Neural cell (in vitro differentiated cells): ENCODE results near the gene PDE10A. TPM values are rescaled to one million over a fixed set of nuclear protein-coding genes. Genes with fewer than 3 reads are reported as not detected.

Experiments used
- H2AFZ ChIP-seq: fragments of 200-600, 300-800 bp; sonication (generic), shearing (Covaris generic); 2 replicates; pipeline ENCODE4 v1.6.0; 2014; ENCODE audit warnings: low read depth, mild to moderate bottlenecking, antibody characterized with exemption, low read length, moderate library complexity
- H3F3A ChIP-seq: fragments of 200-600 bp; shearing (Covaris generic); 2 replicates; pipeline ENCODE4 v1.6.1; 2016; ENCODE audit warnings: mild to moderate bottlenecking, moderate library complexity, mixed read lengths, antibody characterized with exemption, low read length; ENCODE audit not compliant: insufficient read depth, poor library complexity, severe bottlenecking
- H3K27ac ChIP-seq: fragments of 200-600, 300-800 bp; sonication (generic), shearing (Covaris generic); 2 replicates; pipeline ENCODE4 v1.5.1; 2014; ENCODE audit warnings: mild to moderate bottlenecking, low read length, moderate library complexity
- H3K27me3 ChIP-seq: fragments of 300-800, 200-600 bp; sonication (generic), shearing (Covaris generic); 2 replicates; pipeline ENCODE4 v1.6.0; 2014; ENCODE audit warnings: mild to moderate bottlenecking, low read depth, low read length, moderate library complexity; ENCODE audit not compliant: insufficient read depth
- H3K36me3 ChIP-seq: fragments of 300-800, 200-600 bp; sonication (generic), shearing (Covaris generic); 2 replicates; pipeline ENCODE4 v1.5.1; 2014; ENCODE audit warnings: mild to moderate bottlenecking, antibody characterized with exemption, low read length, moderate library complexity; ENCODE audit not compliant: insufficient read depth
- H3K4me2 ChIP-seq: fragments of 300-800, 200-600 bp; sonication (generic), shearing (Covaris generic); 2 replicates; pipeline ENCODE4 v1.6.0; 2014; ENCODE audit warnings: mild to moderate bottlenecking, low read length
- H3K4me3 ChIP-seq: fragments of 300-800, 200-600 bp; sonication (generic), shearing (Covaris generic); 2 replicates; pipeline ENCODE4 v1.5.1; 2014; ENCODE audit warnings: mild to moderate bottlenecking, low read length, moderate library complexity
- H3K79me2 ChIP-seq: fragments of 200-600 bp; shearing (Covaris generic); replicated peaks from 2 replicates; pipeline ENCODE4 v1.6.0; 2014; ENCODE audit warnings: mild to moderate bottlenecking, low read length, moderate library complexity; ENCODE audit not compliant: insufficient read depth
- H3K9ac ChIP-seq: fragments of 300-800, 200-600 bp; sonication (generic), shearing (Covaris generic); 2 replicates; pipeline ENCODE4 v1.6.1; 2016; ENCODE audit warnings: mild to moderate bottlenecking, low read length, mixed read lengths
- H3K9me2 ChIP-seq: fragments of 200-600 bp; shearing (Covaris generic); 2 replicates; pipeline ENCODE4 v1.6.1; 2016; ENCODE audit warnings: mild to moderate bottlenecking, low read length, mixed read lengths; ENCODE audit not compliant: insufficient read depth
- H3K9me3 ChIP-seq: fragments of 200-600, 300-800 bp; sonication (generic), shearing (Covaris generic); 2 replicates; pipeline ENCODE4 v1.6.1; 2016; ENCODE audit warnings: mild to moderate bottlenecking, mixed run types, low read length, moderate library complexity, mixed read lengths
- H4K20me1 ChIP-seq: fragments of 200-600 bp; shearing (Covaris generic); 2 replicates; pipeline ENCODE4 v1.6.1; 2016; ENCODE audit warnings: mild to moderate bottlenecking, mixed run types; ENCODE audit not compliant: insufficient read depth
- CTCF ChIP-seq: fragments of 450-650 bp; IDR thresholded peaks from 2 replicates; pipeline ENCODE4 v1.5.1; 2014; ENCODE audit warnings: antibody characterized with exemption, mild to moderate bottlenecking, moderate library complexity; ENCODE audit not compliant: poor library complexity, severe bottlenecking
- EP300 ChIP-seq: fragments of 450-650 bp; conservative IDR thresholded peaks from 2 replicates; pipeline ENCODE4 v1.6.1; 2014; ENCODE audit warnings: antibody characterized with exemption, mild to moderate bottlenecking, moderate library complexity; ENCODE audit not compliant: poor library complexity, severe bottlenecking
- EZH2 ChIP-seq: fragments of 200-600, 300-800 bp; shearing (Covaris generic), sonication (generic); IDR thresholded peaks from 2 replicates; pipeline ENCODE4 v1.6.1; 2014; ENCODE audit warnings: antibody characterized with exemption, low read length, borderline replicate concordance, mild to moderate bottlenecking; ENCODE audit not compliant: insufficient read depth, poor library complexity, severe bottlenecking
- MXI1 ChIP-seq: fragments of 450-650 bp; conservative IDR thresholded peaks from 2 replicates; pipeline ENCODE4 v1.6.1; 2014; ENCODE audit warnings: antibody characterized with exemption, mild to moderate bottlenecking; ENCODE audit not compliant: poor library complexity, severe bottlenecking
- POLR2AphosphoS5 ChIP-seq: IDR thresholded peaks from 2 replicates; pipeline ENCODE4 v1.6.1; 2012
- RAD21 ChIP-seq: fragments of 450-650 bp; conservative IDR thresholded peaks from 2 replicates; pipeline ENCODE4 v1.6.1; 2014; ENCODE audit warnings: antibody characterized with exemption, mild to moderate bottlenecking, moderate library complexity
- REST ChIP-seq: IDR thresholded peaks from 2 replicates; pipeline ENCODE4 v1.6.1; 2012; ENCODE audit warnings: borderline replicate concordance
- SMC3 ChIP-seq: fragments of 450-650 bp; conservative IDR thresholded peaks from 2 replicates; pipeline ENCODE4 v1.6.1; 2014; ENCODE audit warnings: antibody characterized with exemption, mild to moderate bottlenecking, moderate library complexity; ENCODE audit not compliant: poor library complexity
- TAF1 ChIP-seq: IDR thresholded peaks from 2 replicates; pipeline ENCODE4 v1.6.1; 2012; ENCODE audit warnings: low read depth
- polyA plus RNA-seq: library from polyadenylated mRNA; depleted of rRNA; stranded (reverse); fragments of >200 nt; gene quantifications from 2 replicates; pipeline ENCODE4 v1.2.3, GENCODE V29; 2014

PDE10A gene
- polyA plus RNA-seq, 1 donor from 2014 or later = 52.4 TPM

GRCh38 chr6:165574220-165575157 lies 88.6 kb downstream of the PDE10A start:
- no peaks in the 10 kb centered on the region for H4K20me1 ChIP-seq
- H3K4me2 ChIP-seq = no peak overlapping the region
- H3K9me3 ChIP-seq = no peaks in the 10 kb centered on the region
- H3K27ac ChIP-seq = no peak overlapping the region
- H3F3A ChIP-seq = no peaks in the 10 kb centered on the region
- no peak overlapping the region for H3K9ac ChIP-seq
- no peak overlapping the region for H3K4me3 ChIP-seq
- H3K79me2 ChIP-seq = peaks cover 34% of the 10 kb centered on the region
- H3K27me3 ChIP-seq = no peaks in the 10 kb centered on the region
- no peaks in the 10 kb centered on the region for H3K9me2 ChIP-seq
- H2AFZ ChIP-seq = no peak overlapping the region
- TF ChIP-seq POLR2AphosphoS5 = no peak
- TF ChIP-seq RAD21 = no peak
- no peak for TF ChIP-seq REST
- TF ChIP-seq TAF1 = no peak
- TF ChIP-seq EP300 = no peak
- no peak for TF ChIP-seq MXI1
- no peak for TF ChIP-seq EZH2
- no peak for TF ChIP-seq CTCF
- no peak for TF ChIP-seq SMC3
- H3K36me3 ChIP-seq = no peaks in the 10 kb centered on the region

- no peaks in the 10 kb centered on the region for H3K36me3 ChIP-seq
- H3K27me3 ChIP-seq = no peaks in the 10 kb centered on the region
- H3K9ac ChIP-seq = no peak overlapping the region
- H3K4me3 ChIP-seq = no peak overlapping the region
- H3F3A ChIP-seq = no peaks in the 10 kb centered on the region
- no peaks in the 10 kb centered on the region for H4K20me1 ChIP-seq
- TF ChIP-seq TAF1 (no peak), EZH2 (no peak), EP300 (no peak), RAD21 (no peak), MXI1 (no peak), CTCF (no peak), REST (no peak), POLR2AphosphoS5 (no peak), SMC3 (no peak)
- no peak overlapping the region for H3K27ac ChIP-seq
- H3K79me2 ChIP-seq = peaks cover 32% of the 10 kb centered on the region
- H3K4me2 ChIP-seq = no peak overlapping the region
- no peaks in the 10 kb centered on the region for H3K9me3 ChIP-seq
- H2AFZ ChIP-seq = no peak overlapping the region
- no peaks in the 10 kb centered on the region for H3K9me2 ChIP-seq
These were observed 89.4 kb downstream of the PDE10A start for GRCh38 chr6:165573671-165574070.
